ENCODE measurements around the gene BIRC6. TPM values are rescaled to one million over a fixed set of nuclear protein-coding genes. Genes with fewer than 3 reads are reported as not detected.

The BIRC6 gene
- total RNA-seq, 3 donors from 2014 or later (not counting 1 experiment from before 2014, with no cell fraction given): 190 to 225 (median 224) TPM

GRCh38 chr2:32452338-32453064, 95.7 kb downstream of the BIRC6 start:
- Mint-ChIP-seq H3K36me3 (peaks cover 6% of the 10 kb centered on the region), H3K27ac (peak overlapping the region in 1 of 2 donors; percentile 68), H3K27me3 (ENCODE audit: low read depth in 2 of 2) (no peaks in the 10 kb centered on the region), H3K4me3 (no peak overlapping the region), H3K4me1 (peaks cover 18 to 26% of the 10 kb centered on the region in 2 donors), H3K9me3 (no peaks in the 10 kb centered on the region)
- Histone ChIP-seq H3K4me3 (ENCODE audit: low read length) (no peak overlapping the region), H3K4me1 (ENCODE audit: control insufficient read depth, insufficient read depth, low read length) (no peaks in the 10 kb centered on the region), H3K27me3 (ENCODE audit: control insufficient read depth, insufficient read depth, low read length) (no peaks in the 10 kb centered on the region), H3K36me3 (ENCODE audit: control insufficient read depth, insufficient read depth, low read length) (peaks cover 27% of the 10 kb centered on the region), H3K27ac (ENCODE audit: low read length) (no peak overlapping the region), H3K9me3 (ENCODE audit: control insufficient read depth, insufficient read depth, low read length) (no peaks in the 10 kb centered on the region)
- DNase-seq (no peak), ATAC-seq (no peak)
- WGBS (ENCODE audit: insufficient coverage): 100% methylated on average over 2 of the region's 2 CpGs
- intact Hi-C loops (cut with micrococcal nuclease): no loop called here
- no peak for TF ChIP-seq CTCF (IDR thresholded peaks at IDR 0.05)

GRCh38 chr2:32453242-32454062, 96.6 kb downstream of the BIRC6 start:
- no peaks in the 10 kb centered on the region for H3K27me3 ChIP-seq (ENCODE audit: control insufficient read depth, insufficient read depth, low read length)
- no peaks in the 10 kb centered on the region for H3K4me1 ChIP-seq (ENCODE audit: control insufficient read depth, insufficient read depth, low read length)
- ATAC-seq (no peak), DNase-seq (no peak)
- H3K4me3 Mint-ChIP-seq: no peak overlapping the region
- no peaks in the 10 kb centered on the region for H3K27me3 Mint-ChIP-seq (ENCODE audit: low read depth in 2 of 2)
- WGBS (ENCODE audit: insufficient coverage): 82% methylated on average over 2 of the region's 3 CpGs
- peaks cover 6% of the 10 kb centered on the region for H3K36me3 Mint-ChIP-seq
- H3K27ac Mint-ChIP-seq: peak overlapping the region in 1 of 2 donors; percentile 68
- no peaks in the 10 kb centered on the region for H3K9me3 ChIP-seq (ENCODE audit: control insufficient read depth, insufficient read depth, low read length)
- H3K9me3 Mint-ChIP-seq: no peaks in the 10 kb centered on the region
- H3K4me3 ChIP-seq (ENCODE audit: low read length): no peak overlapping the region
- intact Hi-C loops (cut with micrococcal nuclease): no loop called here
- H3K4me1 Mint-ChIP-seq: peaks cover 24 to 32% of the 10 kb centered on the region in 2 donors
- H3K36me3 ChIP-seq (ENCODE audit: control insufficient read depth, insufficient read depth, low read length): peaks cover 27% of the 10 kb centered on the region
- no peak for TF ChIP-seq CTCF (IDR thresholded peaks at IDR 0.05)
- H3K27ac ChIP-seq (ENCODE audit: low read length): no peak overlapping the region

GRCh38 chr2:32455816-32456215, 99.0 kb downstream of the BIRC6 start:
- peaks cover 6% of the 10 kb centered on the region for H3K36me3 Mint-ChIP-seq
- Histone ChIP-seq H3K4me1 (ENCODE audit: control insufficient read depth, insufficient read depth, low read length) (no peaks in the 10 kb centered on the region), H3K4me3 (ENCODE audit: low read length) (no peak overlapping the region), H3K27ac (ENCODE audit: low read length) (no peak overlapping the region), H3K36me3 (ENCODE audit: control insufficient read depth, insufficient read depth, low read length) (peaks cover 15% of the 10 kb centered on the region), H3K9me3 (ENCODE audit: control insufficient read depth, insufficient read depth, low read length) (no peaks in the 10 kb centered on the region), H3K27me3 (ENCODE audit: control insufficient read depth, insufficient read depth, low read length) (no peaks in the 10 kb centered on the region)
- DNase-seq (no peak), ATAC-seq (no peak)
- H3K27ac Mint-ChIP-seq: peak overlapping the region; percentile 22 to 59
- H3K4me3 Mint-ChIP-seq: no peak overlapping the region
- no peak for TF ChIP-seq CTCF (IDR thresholded peaks at IDR 0.05)
- 100% methylated on average over 1 of the region's 3 CpGs for WGBS (ENCODE audit: insufficient coverage)
- H3K9me3 Mint-ChIP-seq: no peaks in the 10 kb centered on the region
- H3K27me3 Mint-ChIP-seq (ENCODE audit: low read depth in 2 of 2): no peaks in the 10 kb centered on the region
- intact Hi-C loops (cut with micrococcal nuclease): no loop called here
- peaks cover 30 to 37% of the 10 kb centered on the region in 2 donors for H3K4me1 Mint-ChIP-seq

Data from natural killer cell (primary cell).